Fibroblast of villous mesenchyme (primary cell): Measurements from ENCODE around the gene SRP14. TPM values are rescaled to one million over a fixed set of nuclear protein-coding genes. Genes with fewer than 3 reads are reported as not detected.

Experiments used
- DNase-seq: peaks from one replicate; pipeline ENCODE4 v3.0.0-alpha.2; 2010; ENCODE audit warnings: low read depth
- H3K4me3 ChIP-seq: 2 replicates; pipeline ENCODE4 v1.5.1; 2011; ENCODE audit warnings: low read depth, mild to moderate bottlenecking, low read length
- CTCF ChIP-seq: IDR thresholded peaks from 2 replicates; pipeline ENCODE4 v1.5.1; 2012; ENCODE audit warnings: low read depth, mild to moderate bottlenecking, low read length; ENCODE audit not compliant: insufficient read depth
- total RNA-seq: library from RNA; depleted of rRNA; stranded (reverse); fragments of >200 nt; gene quantifications from 2 replicates; pipeline ENCODE4 v1.2.3, GENCODE V29; 2012

The SRP14 gene
- total RNA-seq, 1 donor, result 93.3 TPM

DNA sequence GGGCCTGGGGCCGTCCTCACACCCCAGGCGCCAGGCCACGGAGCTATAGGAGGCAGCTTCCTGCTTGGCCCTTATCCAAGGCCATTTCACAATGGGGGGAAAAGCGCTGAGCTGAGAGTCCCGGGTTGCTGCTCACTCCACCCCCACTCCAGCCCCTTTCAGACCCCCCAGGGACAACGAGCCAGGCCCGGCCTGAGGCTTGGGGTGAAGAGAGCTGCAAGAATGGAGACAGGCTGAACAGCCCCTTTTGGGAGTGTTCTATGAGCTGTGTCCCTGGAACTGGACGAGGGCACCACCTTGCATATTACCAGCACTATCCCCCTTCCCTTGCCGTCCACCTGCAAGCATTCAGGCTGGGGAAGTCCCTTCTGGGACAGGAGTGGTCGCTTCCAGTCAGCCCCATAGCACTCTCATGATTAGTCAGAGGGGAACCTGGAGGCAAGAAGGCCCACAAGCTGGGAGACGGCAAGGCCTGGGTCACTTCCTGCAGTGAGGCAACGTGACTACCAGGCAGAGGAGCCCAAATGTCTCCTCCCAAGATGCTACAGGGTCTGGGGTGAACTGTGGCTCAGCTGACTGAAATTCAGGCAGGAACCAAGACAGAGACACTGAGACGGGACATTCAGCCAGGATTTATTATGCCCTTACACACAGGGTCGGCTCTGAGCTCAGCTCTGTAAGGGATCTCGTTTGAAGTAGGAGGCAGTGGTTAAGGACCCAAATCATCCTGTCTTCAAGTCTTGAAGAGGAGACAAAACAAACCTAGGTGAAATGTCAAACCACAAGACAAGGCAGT lies 8.6 kb upstream of the SRP14 start:
- DNase-seq, result peak; percentile 75
- H3K4me3 ChIP-seq, result no peak overlapping the region
- no peak for TF ChIP-seq CTCF

GRCh38 chr15:40046721-40047414 lies 7.9 kb upstream of the SRP14 start:
- peak; percentile 59 for DNase-seq
- no peak for TF ChIP-seq CTCF
- H3K4me3 ChIP-seq, result no peak overlapping the region

GRCh38 chr15:40045572-40046217 lies 6.7 kb upstream of the SRP14 start:
- no peak for DNase-seq
- H3K4me3 ChIP-seq, result no peak overlapping the region
- no peak for TF ChIP-seq CTCF

DNA sequence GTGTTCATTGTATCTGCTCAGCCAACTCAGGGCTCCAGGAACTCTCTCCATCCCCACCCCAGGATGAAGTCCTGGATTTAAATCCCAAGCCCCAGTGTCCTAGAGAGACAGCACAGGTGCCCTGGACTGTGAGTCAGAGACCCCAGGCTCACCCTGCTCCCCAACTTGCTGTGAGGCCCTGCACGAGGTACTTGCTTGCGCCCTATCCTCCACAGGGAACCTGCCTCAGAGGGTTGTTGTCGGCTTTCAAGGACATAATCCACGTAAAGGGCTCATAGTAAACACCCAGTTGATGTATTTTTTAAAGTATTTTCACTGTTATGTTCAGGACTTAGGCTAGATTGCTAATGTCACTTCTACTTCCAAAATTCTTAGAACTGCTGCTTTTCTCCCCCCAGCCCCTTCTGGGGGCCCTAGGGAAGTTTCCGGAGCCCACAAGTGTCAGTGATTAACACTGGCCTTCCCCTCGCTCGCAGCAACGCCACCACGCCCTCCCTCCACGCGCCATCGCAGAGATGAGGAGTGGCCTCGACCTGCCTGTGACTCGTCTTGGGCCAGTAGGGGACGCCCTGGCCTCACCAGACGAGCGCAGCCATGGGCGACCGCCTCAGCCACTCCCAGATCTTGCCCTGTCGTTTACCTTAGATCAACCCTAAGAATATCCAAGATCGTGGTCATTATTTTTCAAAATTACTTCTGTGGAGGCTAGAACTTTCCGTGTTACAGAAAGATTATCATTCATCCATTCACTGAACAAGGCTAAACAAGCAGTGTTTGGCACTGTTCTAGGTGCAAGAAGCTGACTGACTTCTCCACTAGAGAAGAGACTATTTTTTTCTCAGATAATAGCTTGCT lies 6.0 kb upstream of the SRP14 start:
- H3K4me3 ChIP-seq, result no peak overlapping the region
- TF ChIP-seq CTCF, result peak; percentile 88
- peak; percentile 83 for DNase-seq

DNA sequence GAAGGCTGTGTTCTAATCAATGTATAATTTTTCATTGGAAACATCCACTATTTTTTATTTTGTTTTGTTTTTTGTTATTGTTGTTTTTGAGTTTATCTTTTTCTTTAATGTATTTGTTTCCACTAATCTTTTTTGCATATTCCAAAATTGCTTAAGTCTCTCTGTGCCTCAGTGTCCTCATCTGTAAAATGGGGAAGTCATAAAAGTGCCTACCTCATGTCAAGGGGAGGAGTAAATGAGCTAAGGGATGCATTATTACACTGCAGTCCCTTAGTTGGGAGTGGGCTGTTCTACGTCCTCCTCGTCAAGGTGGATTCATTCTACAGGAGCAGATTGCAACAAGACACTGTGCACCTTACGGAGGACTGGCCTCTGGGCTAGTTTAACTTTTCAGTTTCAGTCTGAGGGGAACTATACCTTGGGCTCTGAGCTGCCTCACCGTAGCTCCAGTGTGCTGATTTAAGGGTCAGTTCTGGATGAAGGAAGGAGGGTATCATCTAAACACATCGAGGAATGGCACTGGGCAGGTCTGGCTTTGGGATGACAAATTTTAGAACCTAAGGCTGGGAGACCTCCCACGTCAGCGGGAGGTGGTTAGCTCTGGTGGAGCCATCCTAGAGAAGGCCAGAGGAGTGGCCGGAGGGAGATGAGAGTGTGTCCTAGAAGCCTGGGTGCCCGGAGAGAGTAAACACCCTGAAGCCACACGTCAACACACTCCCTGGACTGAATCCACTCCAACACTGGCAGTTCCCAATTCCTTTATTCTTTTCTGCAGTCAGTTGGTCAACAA lies 5.1 kb upstream of the SRP14 start:
- no peak overlapping the region for H3K4me3 ChIP-seq
- no peak for DNase-seq
- TF ChIP-seq CTCF, result no peak

- TF ChIP-seq CTCF, result no peak
- H3K4me3 ChIP-seq, result no peak overlapping the region
- DNase-seq, result no peak
These were observed 3.9 kb upstream of the SRP14 start for GRCh38 chr15:40042791-40043320.
